ENCODE results near the gene ZP3.
"Not testable (repeated sequence)": the region's sequence is repeated elsewhere in the genome, so short reads cannot be mapped to it uniquely, and the experiment has no call there.

The ZP3 gene

GRCh38 chr7:76403780-76404494 is 20.8 kb upstream of the ZP3 start:
- no peaks in the 10 kb centered on the region for H3K9me3 ChIP-seq (ENCODE audit: control insufficient read depth in 5 of 5, low read length in 5 of 5)
- H3K4me3 ChIP-seq (ENCODE audit: low read depth in 1 of 5, low read length in 5 of 5): no peak overlapping the region
- no peak overlapping the region for H3K27ac ChIP-seq (ENCODE audit: low read depth, low read length)
- no peak overlapping the region for H3K9ac ChIP-seq (ENCODE audit: low read length in 5 of 5)
- H3K36me3 ChIP-seq (ENCODE audit: control insufficient read depth in 5 of 5, insufficient read depth in 5 of 5, low read length in 5 of 5): no peaks in the 10 kb centered on the region
- H3K27me3 ChIP-seq (ENCODE audit: control insufficient read depth in 5 of 5, insufficient read depth in 4 of 5, low read length in 5 of 5): no peaks in the 10 kb centered on the region
- H3K4me1 ChIP-seq (ENCODE audit: control insufficient read depth in 5 of 5, insufficient read depth in 5 of 5, low read length in 5 of 5): peaks cover 0 to 7% (median 0%) of the 10 kb centered on the region in 5 donors

- Histone ChIP-seq H3K27ac (ENCODE audit: low read depth, low read length) (no peak overlapping the region), H3K27me3 (ENCODE audit: control insufficient read depth in 5 of 5, insufficient read depth in 4 of 5, low read length in 5 of 5) (no peaks in the 10 kb centered on the region), H3K9me3 (ENCODE audit: control insufficient read depth in 5 of 5, low read length in 5 of 5) (no peaks in the 10 kb centered on the region), H3K9ac (ENCODE audit: low read length in 5 of 5) (no peak overlapping the region), H3K4me1 (ENCODE audit: control insufficient read depth in 5 of 5, insufficient read depth in 5 of 5, low read length in 5 of 5) (peaks cover 0 to 7% (median 0%) of the 10 kb centered on the region in 5 donors), H3K36me3 (ENCODE audit: control insufficient read depth in 5 of 5, insufficient read depth in 5 of 5, low read length in 5 of 5) (no peaks in the 10 kb centered on the region), H3K4me3 (ENCODE audit: low read depth in 1 of 5, low read length in 5 of 5) (no peak overlapping the region)
These were observed 19.0 kb upstream of the ZP3 start for GRCh38 chr7:76405738-76406137.

GRCh38 chr7:76407718-76408117 is 17.0 kb upstream of the ZP3 start:
- Histone ChIP-seq H3K4me3 (ENCODE audit: low read depth in 1 of 5, low read length in 5 of 5) (no peak overlapping the region), H3K9ac (ENCODE audit: low read length in 5 of 5) (no peak overlapping the region)

GRCh38 chr7:76408121-76408560 is 16.6 kb upstream of the ZP3 start:
- Histone ChIP-seq H3K4me3 (ENCODE audit: low read depth in 1 of 5, low read length in 5 of 5) (no peak overlapping the region), H3K9ac (ENCODE audit: low read length in 5 of 5) (no peak overlapping the region), H3K9me3 (ENCODE audit: control insufficient read depth in 5 of 5, low read length in 5 of 5) (no peaks in the 10 kb centered on the region), H3K27ac (ENCODE audit: low read depth, low read length) (no peak overlapping the region), H3K27me3 (ENCODE audit: control insufficient read depth in 5 of 5, insufficient read depth in 4 of 5, low read length in 5 of 5) (no peaks in the 10 kb centered on the region), H3K36me3 (ENCODE audit: control insufficient read depth in 5 of 5, insufficient read depth in 5 of 5, low read length in 5 of 5) (no peaks in the 10 kb centered on the region), H3K4me1 (ENCODE audit: control insufficient read depth in 5 of 5, insufficient read depth in 5 of 5, low read length in 5 of 5) (peaks cover 0 to 7% (median 0%) of the 10 kb centered on the region in 5 donors)

More at GRCh38 chr7:76407718-76408117, 17.0 kb upstream of the ZP3 start:
- Histone ChIP-seq H3K4me1 (ENCODE audit: control insufficient read depth in 5 of 5, insufficient read depth in 5 of 5, low read length in 5 of 5) (peaks cover 0 to 7% (median 0%) of the 10 kb centered on the region in 5 donors), H3K9me3 (ENCODE audit: control insufficient read depth in 5 of 5, low read length in 5 of 5) (no peaks in the 10 kb centered on the region), H3K36me3 (ENCODE audit: control insufficient read depth in 5 of 5, insufficient read depth in 5 of 5, low read length in 5 of 5) (no peaks in the 10 kb centered on the region), H3K27me3 (ENCODE audit: control insufficient read depth in 5 of 5, insufficient read depth in 4 of 5, low read length in 5 of 5) (no peaks in the 10 kb centered on the region), H3K27ac (ENCODE audit: low read depth, low read length) (no peak overlapping the region)

GRCh38 chr7:76409537-76409936 is 15.2 kb upstream of the ZP3 start, which contains the start of gene SSC4D:
Gene SSC4D, minus strand, starts transcription at chr7:76409697. Its CDS starts 5,258 bp downstream, at chr7:76404439.
- Histone ChIP-seq H3K27me3 (ENCODE audit: control insufficient read depth in 5 of 5, insufficient read depth in 4 of 5, low read length in 5 of 5) (no peaks in the 10 kb centered on the region), H3K9ac (ENCODE audit: low read length in 5 of 5) (no peak within 1 kb of the TSS), H3K27ac (ENCODE audit: low read depth, low read length) (no peak within 1 kb of the TSS), H3K4me1 (ENCODE audit: control insufficient read depth in 5 of 5, insufficient read depth in 5 of 5, low read length in 5 of 5) (no peaks in the 10 kb centered on the region), H3K9me3 (ENCODE audit: control insufficient read depth in 5 of 5, low read length in 5 of 5) (no peaks in the 10 kb centered on the region), H3K4me3 (ENCODE audit: low read depth in 1 of 5, low read length in 5 of 5) (no peak within 1 kb of the TSS), H3K36me3 (ENCODE audit: control insufficient read depth in 5 of 5, insufficient read depth in 5 of 5, low read length in 5 of 5) (no peaks in the 10 kb centered on the region)

- no peak overlapping the region for H3K9ac ChIP-seq (ENCODE audit: low read length in 5 of 5)
These were observed 13.1 kb upstream of the ZP3 start for GRCh38 chr7:76411626-76412025.

GRCh38 chr7:76412249-76412648 is 12.5 kb upstream of the ZP3 start:
- no peak overlapping the region for H3K27ac ChIP-seq (ENCODE audit: low read depth, low read length)
- H3K9me3 ChIP-seq (ENCODE audit: control insufficient read depth in 5 of 5, low read length in 5 of 5): no peaks in the 10 kb centered on the region
- H3K4me3 ChIP-seq (ENCODE audit: low read depth in 1 of 5, low read length in 5 of 5): no peak overlapping the region
- no peaks in the 10 kb centered on the region for H3K4me1 ChIP-seq (ENCODE audit: control insufficient read depth in 5 of 5, insufficient read depth in 5 of 5, low read length in 5 of 5)
- H3K9ac ChIP-seq (ENCODE audit: low read length in 5 of 5): no peak overlapping the region
- H3K27me3 ChIP-seq (ENCODE audit: control insufficient read depth in 5 of 5, insufficient read depth in 4 of 5, low read length in 5 of 5): no peaks in the 10 kb centered on the region
- H3K36me3 ChIP-seq (ENCODE audit: control insufficient read depth in 5 of 5, insufficient read depth in 5 of 5, low read length in 5 of 5): no peaks in the 10 kb centered on the region

More at GRCh38 chr7:76411626-76412025, 13.1 kb upstream of the ZP3 start:
- Histone ChIP-seq H3K4me1 (ENCODE audit: control insufficient read depth in 5 of 5, insufficient read depth in 5 of 5, low read length in 5 of 5) (no peaks in the 10 kb centered on the region), H3K4me3 (ENCODE audit: low read depth in 1 of 5, low read length in 5 of 5) (no peak overlapping the region), H3K9me3 (ENCODE audit: control insufficient read depth in 5 of 5, low read length in 5 of 5) (no peaks in the 10 kb centered on the region), H3K27me3 (ENCODE audit: control insufficient read depth in 5 of 5, insufficient read depth in 4 of 5, low read length in 5 of 5) (no peaks in the 10 kb centered on the region), H3K27ac (ENCODE audit: low read depth, low read length) (no peak overlapping the region), H3K36me3 (ENCODE audit: control insufficient read depth in 5 of 5, insufficient read depth in 5 of 5, low read length in 5 of 5) (no peaks in the 10 kb centered on the region)

- H3K36me3 ChIP-seq (ENCODE audit: control insufficient read depth in 5 of 5, insufficient read depth in 5 of 5, low read length in 5 of 5); H3K9ac ChIP-seq (ENCODE audit: low read length in 5 of 5); H3K9me3 ChIP-seq (ENCODE audit: control insufficient read depth in 5 of 5, low read length in 5 of 5); H3K27ac ChIP-seq (ENCODE audit: low read depth, low read length); H3K4me1 ChIP-seq (ENCODE audit: control insufficient read depth in 5 of 5, insufficient read depth in 5 of 5, low read length in 5 of 5); H3K27me3 ChIP-seq (ENCODE audit: control insufficient read depth in 5 of 5, insufficient read depth in 4 of 5, low read length in 5 of 5); H3K4me3 ChIP-seq (ENCODE audit: low read depth in 1 of 5, low read length in 5 of 5): not testable (repeated sequence)
These were observed 7.0 kb upstream of the ZP3 start for GRCh38 chr7:76417654-76418310.

GRCh38 chr7:76421097-76421496 is 3.7 kb upstream of the ZP3 start:
- H3K27me3 ChIP-seq (ENCODE audit: control insufficient read depth in 5 of 5, insufficient read depth in 4 of 5, low read length in 5 of 5); H3K4me3 ChIP-seq (ENCODE audit: low read depth in 1 of 5, low read length in 5 of 5); H3K9ac ChIP-seq (ENCODE audit: low read length in 5 of 5); H3K27ac ChIP-seq (ENCODE audit: low read depth, low read length); H3K36me3 ChIP-seq (ENCODE audit: control insufficient read depth in 5 of 5, insufficient read depth in 5 of 5, low read length in 5 of 5); H3K9me3 ChIP-seq (ENCODE audit: control insufficient read depth in 5 of 5, low read length in 5 of 5): not testable (repeated sequence)
- H3K4me1 ChIP-seq (ENCODE audit: control insufficient read depth in 5 of 5, insufficient read depth in 5 of 5, low read length in 5 of 5): peaks cover 0 to 11% (median 3%) of the 10 kb centered on the region in 5 donors

GRCh38 chr7:76423666-76424412 is 911 bp upstream of the ZP3 start:
- H3K4me3 ChIP-seq (ENCODE audit: low read depth in 1 of 5, low read length in 5 of 5): no peak overlapping the region
- no peak overlapping the region for H3K27ac ChIP-seq (ENCODE audit: low read depth, low read length)
- H3K36me3 ChIP-seq (ENCODE audit: control insufficient read depth in 5 of 5, insufficient read depth in 5 of 5, low read length in 5 of 5): no peaks in the 10 kb centered on the region
- peaks cover 0 to 13% (median 6%) of the 10 kb centered on the region in 5 donors for H3K4me1 ChIP-seq (ENCODE audit: control insufficient read depth in 5 of 5, insufficient read depth in 5 of 5, low read length in 5 of 5)
- H3K27me3 ChIP-seq (ENCODE audit: control insufficient read depth in 5 of 5, insufficient read depth in 4 of 5, low read length in 5 of 5): no peaks in the 10 kb centered on the region
- peaks cover 0 to 4% (median 0%) of the 10 kb centered on the region in 5 donors for H3K9me3 ChIP-seq (ENCODE audit: control insufficient read depth in 5 of 5, low read length in 5 of 5)
- no peak overlapping the region for H3K9ac ChIP-seq (ENCODE audit: low read length in 5 of 5)

All from subcutaneous abdominal adipose tissue (tissue), 5 donors.